WTC11 (cell line): Measurements from ENCODE around the gene BLOC1S3.

Experiments used
- CBFB ChIP-seq: sonication (generic); formaldehyde crosslinking; IDR thresholded peaks from 2 replicates; pipeline ENCODE4 v1.8.1; 2022; ENCODE audit warnings: mild to moderate bottlenecking, low read depth, missing genetic modification reagents
- GABPB1 ChIP-seq: sonication (generic); formaldehyde crosslinking; IDR thresholded peaks from 2 replicates; pipeline ENCODE4 v1.8.1; 2023; ENCODE audit warnings: mild to moderate bottlenecking, missing genetic modification reagents
- JUN ChIP-seq: sonication (generic); formaldehyde crosslinking; IDR thresholded peaks from 2 replicates; pipeline ENCODE4 v1.8.0; 2023; ENCODE audit warnings: mild to moderate bottlenecking, missing genetic modification reagents
- NR2C2 ChIP-seq: sonication (generic); formaldehyde crosslinking; IDR thresholded peaks from 2 replicates; pipeline ENCODE4 v1.8.0; 2022; ENCODE audit warnings: mild to moderate bottlenecking, missing genetic modification reagents
- SMAD4 ChIP-seq: sonication (generic); formaldehyde crosslinking; IDR thresholded peaks from 2 replicates; pipeline ENCODE4 v1.8.0; 2022; ENCODE audit warnings: mild to moderate bottlenecking, missing genetic modification reagents
- SP1 ChIP-seq: sonication (generic); formaldehyde crosslinking; conservative IDR thresholded peaks from 2 replicates; pipeline ENCODE4 v1.8.1; 2022; ENCODE audit warnings: missing genetic modification reagents
- TEAD4 ChIP-seq: sonication (generic); formaldehyde crosslinking; IDR thresholded peaks from 2 replicates; pipeline ENCODE4 v1.8.0; 2022; ENCODE audit warnings: mild to moderate bottlenecking, missing genetic modification reagents
- TF ChIP-seq, protein P1 (sequence below): fragments of 200-600 bp; IDR thresholded peaks from 2 replicates; pipeline ENCODE4 v1.8.0; 2022; ENCODE audit warnings: antibody characterized with exemption
- TF ChIP-seq, protein P2 (sequence below): sonication (generic); formaldehyde crosslinking; IDR thresholded peaks from 2 replicates; pipeline ENCODE4 v1.8.1; 2022; ENCODE audit warnings: missing genetic modification reagents, borderline replicate concordance
- TF ChIP-seq, protein P3 (sequence below): sonication (generic); formaldehyde crosslinking; IDR thresholded peaks from 2 replicates; pipeline ENCODE4 v1.8.1; 2022; ENCODE audit warnings: mild to moderate bottlenecking, moderate library complexity, missing genetic modification reagents
- TF ChIP-seq, protein P4 (sequence below): sonication (generic); formaldehyde crosslinking; IDR thresholded peaks from 2 replicates; pipeline ENCODE4 v1.8.1; 2023; ENCODE audit warnings: mild to moderate bottlenecking, missing genetic modification reagents, moderate library complexity
- TF ChIP-seq, protein P5 (sequence below): sonication (generic); formaldehyde crosslinking; IDR thresholded peaks from 2 replicates; pipeline ENCODE4 v1.8.0; 2022; ENCODE audit warnings: mild to moderate bottlenecking, missing genetic modification reagents
- TF ChIP-seq, protein P6 (sequence below): sonication (generic); formaldehyde crosslinking; IDR thresholded peaks from 2 replicates; pipeline ENCODE4 v1.8.0; 2023; ENCODE audit warnings: mild to moderate bottlenecking, missing genetic modification reagents

DNA sequence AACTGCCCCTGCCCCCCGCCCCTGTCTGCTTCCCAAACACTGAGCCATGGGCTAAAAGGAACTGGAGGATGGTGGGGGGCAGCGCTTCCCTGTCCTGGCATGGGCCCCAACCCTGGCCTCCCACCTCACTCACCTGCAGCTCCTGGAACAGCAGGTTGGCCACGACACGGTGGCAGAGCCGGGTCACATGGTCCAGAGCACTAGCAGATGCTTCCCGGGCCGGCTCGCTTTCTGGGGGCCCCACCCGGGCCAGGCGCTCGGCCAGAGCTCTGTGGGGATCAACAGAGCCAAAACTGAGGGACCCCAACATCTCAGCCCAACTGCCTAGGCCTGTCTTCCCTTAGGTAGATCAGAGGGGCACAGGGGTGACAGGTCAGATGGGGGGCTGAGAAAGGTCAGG lies 46.1 kb downstream of the BLOC1S3 start:
- TF ChIP-seq, protein P1, sequence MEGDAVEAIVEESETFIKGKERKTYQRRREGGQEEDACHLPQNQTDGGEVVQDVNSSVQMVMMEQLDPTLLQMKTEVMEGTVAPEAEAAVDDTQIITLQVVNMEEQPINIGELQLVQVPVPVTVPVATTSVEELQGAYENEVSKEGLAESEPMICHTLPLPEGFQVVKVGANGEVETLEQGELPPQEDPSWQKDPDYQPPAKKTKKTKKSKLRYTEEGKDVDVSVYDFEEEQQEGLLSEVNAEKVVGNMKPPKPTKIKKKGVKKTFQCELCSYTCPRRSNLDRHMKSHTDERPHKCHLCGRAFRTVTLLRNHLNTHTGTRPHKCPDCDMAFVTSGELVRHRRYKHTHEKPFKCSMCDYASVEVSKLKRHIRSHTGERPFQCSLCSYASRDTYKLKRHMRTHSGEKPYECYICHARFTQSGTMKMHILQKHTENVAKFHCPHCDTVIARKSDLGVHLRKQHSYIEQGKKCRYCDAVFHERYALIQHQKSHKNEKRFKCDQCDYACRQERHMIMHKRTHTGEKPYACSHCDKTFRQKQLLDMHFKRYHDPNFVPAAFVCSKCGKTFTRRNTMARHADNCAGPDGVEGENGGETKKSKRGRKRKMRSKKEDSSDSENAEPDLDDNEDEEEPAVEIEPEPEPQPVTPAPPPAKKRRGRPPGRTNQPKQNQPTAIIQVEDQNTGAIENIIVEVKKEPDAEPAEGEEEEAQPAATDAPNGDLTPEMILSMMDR = no peak
- TF ChIP-seq JUN (CRISPR knock-in tag) (no peak), GABPB1 (CRISPR knock-in tag) (no peak), CBFB (no peak), TEAD4 (CRISPR knock-in tag) (no peak), SMAD4 (CRISPR knock-in tag) (no peak), NR2C2 (CRISPR knock-in tag) (no peak), SP1 (no peak)
- TF ChIP-seq, protein P2, sequence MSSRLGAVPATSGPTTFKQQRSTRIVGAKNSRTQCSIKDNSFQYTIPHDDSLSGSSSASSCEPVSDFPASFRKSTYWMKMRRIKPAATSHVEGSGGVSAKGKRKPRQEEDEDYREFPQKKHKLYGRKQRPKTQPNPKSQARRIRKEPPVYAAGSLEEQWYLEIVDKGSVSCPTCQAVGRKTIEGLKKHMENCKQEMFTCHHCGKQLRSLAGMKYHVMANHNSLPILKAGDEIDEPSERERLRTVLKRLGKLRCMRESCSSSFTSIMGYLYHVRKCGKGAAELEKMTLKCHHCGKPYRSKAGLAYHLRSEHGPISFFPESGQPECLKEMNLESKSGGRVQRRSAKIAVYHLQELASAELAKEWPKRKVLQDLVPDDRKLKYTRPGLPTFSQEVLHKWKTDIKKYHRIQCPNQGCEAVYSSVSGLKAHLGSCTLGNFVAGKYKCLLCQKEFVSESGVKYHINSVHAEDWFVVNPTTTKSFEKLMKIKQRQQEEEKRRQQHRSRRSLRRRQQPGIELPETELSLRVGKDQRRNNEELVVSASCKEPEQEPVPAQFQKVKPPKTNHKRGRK = no peak
- TF ChIP-seq, protein P3, sequence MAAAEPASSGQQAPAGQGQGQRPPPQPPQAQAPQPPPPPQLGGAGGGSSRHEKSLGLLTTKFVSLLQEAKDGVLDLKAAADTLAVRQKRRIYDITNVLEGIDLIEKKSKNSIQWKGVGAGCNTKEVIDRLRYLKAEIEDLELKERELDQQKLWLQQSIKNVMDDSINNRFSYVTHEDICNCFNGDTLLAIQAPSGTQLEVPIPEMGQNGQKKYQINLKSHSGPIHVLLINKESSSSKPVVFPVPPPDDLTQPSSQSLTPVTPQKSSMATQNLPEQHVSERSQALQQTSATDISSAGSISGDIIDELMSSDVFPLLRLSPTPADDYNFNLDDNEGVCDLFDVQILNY = no peak
- TF ChIP-seq, protein P4, sequence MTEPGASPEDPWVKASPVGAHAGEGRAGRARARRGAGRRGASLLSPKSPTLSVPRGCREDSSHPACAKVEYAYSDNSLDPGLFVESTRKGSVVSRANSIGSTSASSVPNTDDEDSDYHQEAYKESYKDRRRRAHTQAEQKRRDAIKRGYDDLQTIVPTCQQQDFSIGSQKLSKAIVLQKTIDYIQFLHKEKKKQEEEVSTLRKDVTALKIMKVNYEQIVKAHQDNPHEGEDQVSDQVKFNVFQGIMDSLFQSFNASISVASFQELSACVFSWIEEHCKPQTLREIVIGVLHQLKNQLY (CRISPR knock-in tag) = no peak
- TF ChIP-seq, protein P5, sequence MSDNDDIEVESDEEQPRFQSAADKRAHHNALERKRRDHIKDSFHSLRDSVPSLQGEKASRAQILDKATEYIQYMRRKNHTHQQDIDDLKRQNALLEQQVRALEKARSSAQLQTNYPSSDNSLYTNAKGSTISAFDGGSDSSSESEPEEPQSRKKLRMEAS (CRISPR knock-in tag) = no peak
- TF ChIP-seq, protein P6, sequence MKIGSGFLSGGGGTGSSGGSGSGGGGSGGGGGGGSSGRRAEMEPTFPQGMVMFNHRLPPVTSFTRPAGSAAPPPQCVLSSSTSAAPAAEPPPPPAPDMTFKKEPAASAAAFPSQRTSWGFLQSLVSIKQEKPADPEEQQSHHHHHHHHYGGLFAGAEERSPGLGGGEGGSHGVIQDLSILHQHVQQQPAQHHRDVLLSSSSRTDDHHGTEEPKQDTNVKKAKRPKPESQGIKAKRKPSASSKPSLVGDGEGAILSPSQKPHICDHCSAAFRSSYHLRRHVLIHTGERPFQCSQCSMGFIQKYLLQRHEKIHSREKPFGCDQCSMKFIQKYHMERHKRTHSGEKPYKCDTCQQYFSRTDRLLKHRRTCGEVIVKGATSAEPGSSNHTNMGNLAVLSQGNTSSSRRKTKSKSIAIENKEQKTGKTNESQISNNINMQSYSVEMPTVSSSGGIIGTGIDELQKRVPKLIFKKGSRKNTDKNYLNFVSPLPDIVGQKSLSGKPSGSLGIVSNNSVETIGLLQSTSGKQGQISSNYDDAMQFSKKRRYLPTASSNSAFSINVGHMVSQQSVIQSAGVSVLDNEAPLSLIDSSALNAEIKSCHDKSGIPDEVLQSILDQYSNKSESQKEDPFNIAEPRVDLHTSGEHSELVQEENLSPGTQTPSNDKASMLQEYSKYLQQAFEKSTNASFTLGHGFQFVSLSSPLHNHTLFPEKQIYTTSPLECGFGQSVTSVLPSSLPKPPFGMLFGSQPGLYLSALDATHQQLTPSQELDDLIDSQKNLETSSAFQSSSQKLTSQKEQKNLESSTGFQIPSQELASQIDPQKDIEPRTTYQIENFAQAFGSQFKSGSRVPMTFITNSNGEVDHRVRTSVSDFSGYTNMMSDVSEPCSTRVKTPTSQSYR (CRISPR knock-in tag) = no peak
